Testis (tissue), 3 donors: ENCODE data around the gene TBC1D13. TPM values are rescaled to one million over a fixed set of nuclear protein-coding genes. Genes with fewer than 3 reads are reported as not detected.
"Not testable (repeated sequence)": the region's sequence is repeated elsewhere in the genome, so short reads cannot be mapped to it uniquely, and the experiment has no call there.

Experiments used
- DNase-seq: peaks from one replicate; pipeline ENCODE4 v3.0.0-alpha.2; 2019
- H3K27ac ChIP-seq, 2 donors: fragments of 200-600 bp; sonication (generic); one replicate each; pipeline ENCODE4 v1.5.1; 2019
- H3K27me3 ChIP-seq: fragments of 200-600 bp; sonication (generic); one replicate; pipeline ENCODE4 v1.5.1; 2019
- H3K36me3 ChIP-seq: fragments of 200-600 bp; sonication (generic); one replicate; pipeline ENCODE4 v1.5.1; 2017; ENCODE audit warnings: low read depth; ENCODE audit errors: missing control alignments
- H3K4me1 ChIP-seq: fragments of 200-600 bp; sonication (generic); one replicate; pipeline ENCODE4 v1.5.1; 2019
- H3K4me3 ChIP-seq, 2 donors: fragments of 200-600 bp; sonication (generic); one replicate each; pipeline ENCODE4 v1.5.1; 2017 to 2019
- H3K9me3 ChIP-seq: fragments of 200-600 bp; sonication (generic); one replicate; pipeline ENCODE4 v1.5.1; 2017
- POLR2A ChIP-seq: fragments of 450-650 bp; IDR thresholded peaks from one replicate; pipeline ENCODE4 v1.6.1; 2017; ENCODE audit warnings: antibody characterized with exemption, mild to moderate bottlenecking, moderate library complexity
- WGBS, 2 donors: methylation state at CpG; one replicate each; pipeline ENCODE4 v1.1.5; 2018; 5-methylcytosine and 5-hydroxymethylcytosine counted together
- intact Hi-C: fragments of 100-400 bp; cut with DNase I; formaldehyde crosslinking; loops from one replicate; pipeline ENCODE4 v1.15.1; 2023; ENCODE audit warnings: low total_unique reads
- polyA plus RNA-seq: library from polyadenylated mRNA; stranded (reverse); fragments of 350-450 nt; fragmentation: Illumina TruSeq; extraction: RNeasy Lipid Tissue Mini Kit (QIAGEN cat#74804); gene quantifications from one replicate; pipeline ENCODE4 v1.2.3, GENCODE V29; 2014; ENCODE audit warnings: low read depth, low replicate concordance; ENCODE audit not compliant: insufficient read depth
- total RNA-seq, 2 donors: library from RNA; depleted of rRNA; stranded (reverse); fragments of >200 nt; gene quantifications; one replicate each; pipeline ENCODE4 v1.2.3, GENCODE V29; 2016
- TF ChIP-seq, protein P1 (sequence below), 3 experiments: fragments of 450-650 bp in 2 of 3; fragments of 200-600 bp in 1 of 3; sonication (generic) in 1 of 3; IDR thresholded peaks; one replicate each; pipeline ENCODE4 v1.5.1; 2016 to 2019; ENCODE audit warnings: antibody characterized with exemption in 3 of 3, mild to moderate bottlenecking in 2 of 3, moderate library complexity in 1 of 3

The TBC1D13 gene
- total and polyA plus RNA-seq, 3 donors from 2014 or later: 14.3 to 15.7 (median 15.5) TPM

- 0 to 1% methylated on average over 16 to 24 of the region's 28 CpGs for WGBS, 2 donors
- peaks cover 14% of the 10 kb centered on the region for H3K4me1 ChIP-seq
- intact Hi-C loops: no loop called here
- no peaks in the 10 kb centered on the region for H3K36me3 ChIP-seq
- TF ChIP-seq, protein P1, sequence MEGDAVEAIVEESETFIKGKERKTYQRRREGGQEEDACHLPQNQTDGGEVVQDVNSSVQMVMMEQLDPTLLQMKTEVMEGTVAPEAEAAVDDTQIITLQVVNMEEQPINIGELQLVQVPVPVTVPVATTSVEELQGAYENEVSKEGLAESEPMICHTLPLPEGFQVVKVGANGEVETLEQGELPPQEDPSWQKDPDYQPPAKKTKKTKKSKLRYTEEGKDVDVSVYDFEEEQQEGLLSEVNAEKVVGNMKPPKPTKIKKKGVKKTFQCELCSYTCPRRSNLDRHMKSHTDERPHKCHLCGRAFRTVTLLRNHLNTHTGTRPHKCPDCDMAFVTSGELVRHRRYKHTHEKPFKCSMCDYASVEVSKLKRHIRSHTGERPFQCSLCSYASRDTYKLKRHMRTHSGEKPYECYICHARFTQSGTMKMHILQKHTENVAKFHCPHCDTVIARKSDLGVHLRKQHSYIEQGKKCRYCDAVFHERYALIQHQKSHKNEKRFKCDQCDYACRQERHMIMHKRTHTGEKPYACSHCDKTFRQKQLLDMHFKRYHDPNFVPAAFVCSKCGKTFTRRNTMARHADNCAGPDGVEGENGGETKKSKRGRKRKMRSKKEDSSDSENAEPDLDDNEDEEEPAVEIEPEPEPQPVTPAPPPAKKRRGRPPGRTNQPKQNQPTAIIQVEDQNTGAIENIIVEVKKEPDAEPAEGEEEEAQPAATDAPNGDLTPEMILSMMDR (IDR thresholded peaks at IDR 0.05): no peak
- TF ChIP-seq POLR2A: no peak
- H3K4me3 ChIP-seq: peak overlapping the region; percentile 99 to 100
- peak; percentile 32 for DNase-seq
- H3K27ac ChIP-seq: peak overlapping the region; percentile 79 to 94
- H3K27me3 ChIP-seq: no peaks in the 10 kb centered on the region
- H3K9me3 ChIP-seq: no peaks in the 10 kb centered on the region
Observed at GRCh38 chr9:128771094-128771721, 15.8 kb upstream of the TBC1D13 start.

DNA sequence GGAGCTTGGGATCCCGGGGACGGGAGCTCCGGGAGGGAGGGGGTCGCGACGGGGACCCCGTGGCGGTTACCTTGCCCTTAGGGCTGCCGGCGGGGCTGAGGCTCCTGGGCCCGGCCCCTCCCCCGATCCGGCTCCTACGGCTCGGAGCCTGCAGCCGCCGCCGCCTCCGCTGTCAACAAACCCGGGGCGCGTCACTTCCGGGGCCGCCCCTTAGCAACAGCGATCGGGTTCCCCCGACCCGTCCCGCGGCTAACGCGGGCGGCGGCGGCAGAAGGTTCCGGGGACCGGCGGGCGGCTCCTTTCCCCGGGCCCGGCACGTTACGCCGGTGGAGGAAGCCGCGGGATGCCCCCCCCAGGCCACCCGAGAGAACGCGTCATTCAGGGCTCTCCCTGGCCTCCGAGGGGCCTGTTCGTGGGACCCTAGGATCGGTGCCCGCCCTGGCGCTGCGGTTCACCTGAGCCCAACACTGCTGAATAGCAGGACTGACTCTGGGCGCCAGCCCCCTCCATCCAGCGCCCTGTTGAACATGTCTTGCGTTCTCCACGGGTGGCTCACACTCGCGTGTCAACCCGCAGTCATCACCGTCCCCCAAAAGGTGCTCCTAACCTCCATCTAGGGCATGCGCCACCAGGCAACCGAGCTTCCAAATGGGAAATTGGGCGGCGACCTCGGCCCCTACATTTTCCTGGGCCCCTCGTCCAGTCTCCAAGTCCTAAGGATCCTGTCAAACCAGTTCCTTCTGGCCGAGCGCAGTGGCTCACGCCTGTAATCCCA, 15.1 kb upstream of the TBC1D13 start, which contains the start of gene ZER1:
TSS of gene ZER1 (minus strand) at position 183 of the 775 bp plus-strand sequence. CDS start 16,362 bp downstream, outside the sequence.
- H3K36me3 ChIP-seq: no peaks in the 10 kb centered on the region
- 1 to 5% methylated on average over 7 to 61 of the region's 72 CpGs for WGBS, 2 donors

DNA sequence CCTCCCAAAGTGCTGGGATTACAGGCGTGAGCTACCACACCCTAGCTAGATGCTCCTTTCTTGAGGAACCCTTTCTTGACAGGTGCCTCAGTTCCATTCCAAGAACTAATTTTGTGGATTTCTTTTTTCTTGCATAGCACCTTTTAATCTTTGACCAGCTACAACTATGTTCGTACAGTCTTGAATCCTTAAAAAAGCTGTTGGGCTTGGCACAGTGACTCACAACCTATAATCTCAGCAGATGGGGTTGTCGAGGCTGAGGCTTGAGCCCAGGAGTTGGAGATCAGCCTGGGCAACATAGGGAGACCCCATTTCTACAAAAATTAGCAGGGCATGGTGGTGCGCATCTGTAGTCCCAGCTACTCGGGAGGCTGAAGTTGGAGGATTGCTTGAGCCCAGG, 14.0 kb upstream of the TBC1D13 start:
- H3K4me1 ChIP-seq: peaks cover 14% of the 10 kb centered on the region
- no peak for DNase-seq
- H3K27me3 ChIP-seq: no peaks in the 10 kb centered on the region
- TF ChIP-seq, protein P1 (IDR thresholded peaks at IDR 0.05): no peak
- no peak for TF ChIP-seq POLR2A
- H3K27ac ChIP-seq: no peak overlapping the region
- H3K9me3 ChIP-seq: no peaks in the 10 kb centered on the region
- 78 to 85% methylated on average over 5 of the region's 5 CpGs for WGBS, 2 donors
- no peaks in the 10 kb centered on the region for H3K36me3 ChIP-seq
- intact Hi-C loops: no loop called here
- H3K4me3 ChIP-seq: no peak overlapping the region

More for the DNA sequence above, 15.1 kb upstream of the TBC1D13 start, which contains the start of gene ZER1:
- H3K27ac ChIP-seq: peak within 1 kb of the TSS; percentile 79 to 94
- no peak for TF ChIP-seq POLR2A
- TF ChIP-seq, protein P1 (IDR thresholded peaks at IDR 0.05): peak in 1 of 3 experiments; percentile 23
- H3K4me3 ChIP-seq: peak within 1 kb of the TSS; percentile 99 to 100
- intact Hi-C loops: no loop called here
- H3K9me3 ChIP-seq: no peaks in the 10 kb centered on the region
- H3K4me1 ChIP-seq: peaks cover 14% of the 10 kb centered on the region
- DNase-seq: peak; percentile 95
- no peaks in the 10 kb centered on the region for H3K27me3 ChIP-seq

DNA sequence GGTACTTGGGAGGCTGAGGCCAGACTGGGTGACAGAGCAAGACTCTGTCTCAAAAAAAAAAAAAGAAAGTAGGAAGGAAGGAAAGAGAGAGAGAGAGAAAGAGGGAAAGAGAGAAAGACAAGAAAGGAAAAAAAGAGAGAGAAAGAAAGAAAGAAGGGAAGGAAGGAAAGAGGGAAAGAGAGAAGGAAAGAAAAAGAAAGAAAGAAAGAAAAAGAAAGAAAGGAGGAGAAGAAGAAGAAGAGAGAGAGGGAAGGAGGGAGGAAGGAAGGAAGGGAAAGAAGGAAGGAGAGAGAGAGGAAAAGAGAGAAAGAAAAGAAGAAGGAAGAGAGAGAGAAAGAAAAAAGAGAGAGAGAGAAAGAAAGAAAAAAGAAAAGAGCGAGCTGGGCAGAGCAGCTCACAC, 12.2 kb upstream of the TBC1D13 start:
- no peak overlapping the region for H3K27ac ChIP-seq
- intact Hi-C loops: no loop called here
- H3K36me3 ChIP-seq: no peaks in the 10 kb centered on the region
- no peaks in the 10 kb centered on the region for H3K9me3 ChIP-seq
- no peaks in the 10 kb centered on the region for H3K27me3 ChIP-seq
- no peak overlapping the region for H3K4me3 ChIP-seq
- DNase-seq: no peak
- WGBS, 2 donors: 84 to 95% methylated on average over 1 of the region's 1 CpG
- H3K4me1 ChIP-seq: peaks cover 14% of the 10 kb centered on the region
- no peak for TF ChIP-seq POLR2A
- TF ChIP-seq, protein P1 (IDR thresholded peaks at IDR 0.05): no peak

GRCh38 chr9:128780093-128780492, 7.0 kb upstream of the TBC1D13 start:
- H3K27ac ChIP-seq, H3K36me3 ChIP-seq, intact Hi-C loops, DNase-seq, H3K9me3 ChIP-seq, H3K4me1 ChIP-seq, H3K27me3 ChIP-seq: not testable (repeated sequence)
- H3K4me3 ChIP-seq: peak overlapping the region; percentile 15 to 17
- 68 to 80% methylated on average over 3 to 13 of the region's 27 CpGs for WGBS, 2 donors
